GM21367 (cell line): ENCODE results near the gene TMEM161A.
"Not testable (repeated sequence)": the region's sequence is repeated elsewhere in the genome, so short reads cannot be mapped to it uniquely, and the experiment has no call there.

Source experiments
- ATAC-seq: cut with Tn5 transposase; IDR thresholded peaks from one replicate; pipeline ENCODE4 v1.9.1; 2021; ENCODE audit not compliant: unreplicated experiment

TMEM161A gene

GRCh38 chr19:19155495-19156219, 17.4 kb upstream of the TMEM161A start:
- ATAC-seq = peak; percentile 56

GRCh38 chr19:19154768-19155494, 16.7 kb upstream of the TMEM161A start:
- ATAC-seq = no peak

GRCh38 chr19:19152668-19153384, 14.5 kb upstream of the TMEM161A start:
- ATAC-seq = no peak

GRCh38 chr19:19151418-19151817, 13.1 kb upstream of the TMEM161A start:
- ATAC-seq = no peak

GRCh38 chr19:19149435-19149834, 11.2 kb upstream of the TMEM161A start:
- no peak for ATAC-seq

- ATAC-seq = not testable (repeated sequence)
Measured at GRCh38 chr19:19148504-19148903, 10.2 kb upstream of the TMEM161A start.

GRCh38 chr19:19147344-19147743, 9.1 kb upstream of the TMEM161A start:
- ATAC-seq = no peak

GRCh38 chr19:19146865-19147264, 8.6 kb upstream of the TMEM161A start:
- ATAC-seq = no peak

GRCh38 chr19:19145684-19146608, 7.7 kb upstream of the TMEM161A start:
- no peak for ATAC-seq

- ATAC-seq = no peak
Measured at GRCh38 chr19:19145281-19145680, 7.0 kb upstream of the TMEM161A start.

GRCh38 chr19:19142347-19142746, 4.1 kb upstream of the TMEM161A start:
- no peak for ATAC-seq

- ATAC-seq = no peak
Measured at GRCh38 chr19:19140476-19140875, 2.2 kb upstream of the TMEM161A start.

GRCh38 chr19:19139876-19140229, 1.6 kb upstream of the TMEM161A start:
- no peak for ATAC-seq

GRCh38 chr19:19137556-19138108, 646 bp downstream of the TMEM161A start:
- ATAC-seq = no peak

GRCh38 chr19:19135713-19136112, 2.6 kb downstream of the TMEM161A start:
- ATAC-seq = not testable (repeated sequence)

- ATAC-seq = no peak
Measured at GRCh38 chr19:19134687-19135158, 3.6 kb downstream of the TMEM161A start.

- ATAC-seq = no peak
Measured at GRCh38 chr19:19133985-19134384, 4.3 kb downstream of the TMEM161A start.

- ATAC-seq = no peak
Measured at GRCh38 chr19:19132912-19133311, 5.4 kb downstream of the TMEM161A start.

- no peak for ATAC-seq
Measured at GRCh38 chr19:19131989-19132388, 6.3 kb downstream of the TMEM161A start.

- ATAC-seq = no peak
Measured at GRCh38 chr19:19126102-19126501, 12.2 kb downstream of the TMEM161A start.
